ENCODE results near the gene ST6GALNAC3.
"Not testable (repeated sequence)": the region's sequence is repeated elsewhere in the genome, so short reads cannot be mapped to it uniquely, and the experiment has no call there.

The ST6GALNAC3 gene

GRCh38 chr1:76074321-76075187, at the start of gene ST6GALNAC3:
Gene ST6GALNAC3, plus strand, starts transcription at chr1:76074746.
- in situ Hi-C loops (cut with MboI; ENCODE audit: low sequenced_read_pairs) = no loop called here

GRCh38 chr1:76027341-76027740, 47.2 kb upstream of the ST6GALNAC3 start:
- in situ Hi-C loops (cut with MboI; ENCODE audit: low sequenced_read_pairs) = no loop called here

- in situ Hi-C loops (cut with MboI; ENCODE audit: low sequenced_read_pairs) = no loop called here
Measured at GRCh38 chr1:76029331-76029730, 45.2 kb upstream of the ST6GALNAC3 start.

GRCh38 chr1:76031496-76031895, 43.0 kb upstream of the ST6GALNAC3 start:
- in situ Hi-C loops (cut with MboI; ENCODE audit: low sequenced_read_pairs) = no loop called here

- in situ Hi-C loops (cut with MboI; ENCODE audit: low sequenced_read_pairs) = no loop called here
Measured at GRCh38 chr1:76033800-76034475, 40.6 kb upstream of the ST6GALNAC3 start.

GRCh38 chr1:76035053-76035452, 39.5 kb upstream of the ST6GALNAC3 start:
- in situ Hi-C loops (cut with MboI; ENCODE audit: low sequenced_read_pairs) = no loop called here

- in situ Hi-C loops (cut with MboI; ENCODE audit: low sequenced_read_pairs) = no loop called here
Measured at GRCh38 chr1:76037324-76037723, 37.2 kb upstream of the ST6GALNAC3 start.

GRCh38 chr1:76038287-76039004, 36.1 kb upstream of the ST6GALNAC3 start:
- in situ Hi-C loops (cut with MboI; ENCODE audit: low sequenced_read_pairs) = no loop called here

- in situ Hi-C loops (cut with MboI; ENCODE audit: low sequenced_read_pairs) = no loop called here
Measured at GRCh38 chr1:76046149-76046548, 28.4 kb upstream of the ST6GALNAC3 start.

- in situ Hi-C loops (cut with MboI; ENCODE audit: low sequenced_read_pairs) = no loop called here
Measured at GRCh38 chr1:76048219-76048618, 26.3 kb upstream of the ST6GALNAC3 start.

GRCh38 chr1:76048926-76049325, 25.6 kb upstream of the ST6GALNAC3 start:
- in situ Hi-C loops (cut with MboI; ENCODE audit: low sequenced_read_pairs) = no loop called here

- in situ Hi-C loops (cut with MboI; ENCODE audit: low sequenced_read_pairs) = no loop called here
Measured at GRCh38 chr1:76049498-76049897, 25.0 kb upstream of the ST6GALNAC3 start.

- in situ Hi-C loops (cut with MboI; ENCODE audit: low sequenced_read_pairs) = not testable (repeated sequence)
Measured at GRCh38 chr1:76050073-76050472, 24.5 kb upstream of the ST6GALNAC3 start.

- in situ Hi-C loops (cut with MboI; ENCODE audit: low sequenced_read_pairs) = no loop called here
Measured at GRCh38 chr1:76053021-76053420, 21.5 kb upstream of the ST6GALNAC3 start.

- in situ Hi-C loops (cut with MboI; ENCODE audit: low sequenced_read_pairs) = no loop called here
Measured at GRCh38 chr1:76054359-76054758, 20.2 kb upstream of the ST6GALNAC3 start.

GRCh38 chr1:76055987-76056386, 18.6 kb upstream of the ST6GALNAC3 start:
- in situ Hi-C loops (cut with MboI; ENCODE audit: low sequenced_read_pairs) = no loop called here

GRCh38 chr1:76059451-76059850, 15.1 kb upstream of the ST6GALNAC3 start:
- in situ Hi-C loops (cut with MboI; ENCODE audit: low sequenced_read_pairs) = no loop called here

- in situ Hi-C loops (cut with MboI; ENCODE audit: low sequenced_read_pairs) = no loop called here
Measured at GRCh38 chr1:76065270-76065669, 9.3 kb upstream of the ST6GALNAC3 start.

GRCh38 chr1:76066394-76066793, 8.2 kb upstream of the ST6GALNAC3 start:
- in situ Hi-C loops (cut with MboI; ENCODE audit: low sequenced_read_pairs) = no loop called here

GRCh38 chr1:76068542-76068941, 6.0 kb upstream of the ST6GALNAC3 start:
- in situ Hi-C loops (cut with MboI; ENCODE audit: low sequenced_read_pairs) = no loop called here

- in situ Hi-C loops (cut with MboI; ENCODE audit: low sequenced_read_pairs) = no loop called here
Measured at GRCh38 chr1:76068953-76069561, 5.5 kb upstream of the ST6GALNAC3 start.
